ENCODE data around the gene TPPP.

The TPPP gene

GRCh38 chr5:664343-664993 lies 28.7 kb downstream of the TPPP start:
- no peak for TF ChIP-seq EZH2phosphoT487 (IDR thresholded peaks at IDR 0.05; ENCODE audit: low read depth)
- no peak for TF ChIP-seq CTCF (IDR thresholded peaks at IDR 0.05; ENCODE audit: low read depth, low read length)
- H2AFZ ChIP-seq (ENCODE audit: low read depth, low read length) = no peak overlapping the region
- H3K9ac ChIP-seq (ENCODE audit: low read length) = no peak overlapping the region
- H3K79me2 ChIP-seq (ENCODE audit: low read length) = no peaks in the 10 kb centered on the region
- no peaks in the 10 kb centered on the region for H4K20me1 ChIP-seq (ENCODE audit: insufficient read depth, low read length)
- H3K9me3 ChIP-seq (ENCODE audit: insufficient read depth, low read length) = no peaks in the 10 kb centered on the region
- H3K27ac ChIP-seq (ENCODE audit: low read length) = no peak overlapping the region
- H3K27me3 ChIP-seq (ENCODE audit: low read depth, low read length) = no peaks in the 10 kb centered on the region
- H3K4me1 ChIP-seq (ENCODE audit: low read length) = peaks cover 4% of the 10 kb centered on the region
- H3K4me3 ChIP-seq (ENCODE audit: low read length) = no peak overlapping the region
- no peak overlapping the region for H3K4me2 ChIP-seq (ENCODE audit: low read length)
- H3K36me3 ChIP-seq (replicated peaks; ENCODE audit: low read depth, low read length) = peaks cover 12% of the 10 kb centered on the region

- H3K9me3 ChIP-seq (ENCODE audit: insufficient read depth, low read length) = no peaks in the 10 kb centered on the region
- H3K79me2 ChIP-seq (ENCODE audit: low read length) = no peaks in the 10 kb centered on the region
- H2AFZ ChIP-seq (ENCODE audit: low read depth, low read length) = no peak overlapping the region
- H3K27me3 ChIP-seq (ENCODE audit: low read depth, low read length) = no peaks in the 10 kb centered on the region
- no peaks in the 10 kb centered on the region for H3K4me1 ChIP-seq (ENCODE audit: low read length)
- H3K4me3 ChIP-seq (ENCODE audit: low read length) = no peak overlapping the region
- TF ChIP-seq CTCF (IDR thresholded peaks at IDR 0.05; ENCODE audit: low read depth, low read length) (no peak), EZH2phosphoT487 (IDR thresholded peaks at IDR 0.05; ENCODE audit: low read depth) (no peak)
- H3K4me2 ChIP-seq (ENCODE audit: low read length) = no peak overlapping the region
- no peak overlapping the region for H3K9ac ChIP-seq (ENCODE audit: low read length)
- H4K20me1 ChIP-seq (ENCODE audit: insufficient read depth, low read length) = no peaks in the 10 kb centered on the region
- H3K36me3 ChIP-seq (replicated peaks; ENCODE audit: low read depth, low read length) = peaks cover 13% of the 10 kb centered on the region
- H3K27ac ChIP-seq (ENCODE audit: low read length) = no peak overlapping the region
Observed at GRCh38 chr5:663436-664342, 29.5 kb downstream of the TPPP start.

- TF ChIP-seq EZH2phosphoT487 (IDR thresholded peaks at IDR 0.05; ENCODE audit: low read depth) (no peak), CTCF (IDR thresholded peaks at IDR 0.05; ENCODE audit: low read depth, low read length) (no peak)
- Histone ChIP-seq H4K20me1 (ENCODE audit: insufficient read depth, low read length) (no peaks in the 10 kb centered on the region), H3K27me3 (ENCODE audit: low read depth, low read length) (no peaks in the 10 kb centered on the region), H3K36me3 (replicated peaks; ENCODE audit: low read depth, low read length) (peaks cover 14% of the 10 kb centered on the region), H3K4me1 (ENCODE audit: low read length) (no peaks in the 10 kb centered on the region), H3K4me3 (ENCODE audit: low read length) (no peak overlapping the region), H3K9me3 (ENCODE audit: insufficient read depth, low read length) (no peaks in the 10 kb centered on the region), H3K79me2 (ENCODE audit: low read length) (no peaks in the 10 kb centered on the region), H3K27ac (ENCODE audit: low read length) (no peak overlapping the region), H3K9ac (ENCODE audit: low read length) (no peak overlapping the region), H2AFZ (ENCODE audit: low read depth, low read length) (no peak overlapping the region), H3K4me2 (ENCODE audit: low read length) (no peak overlapping the region)
Observed at GRCh38 chr5:662751-663435, 30.3 kb downstream of the TPPP start.

Data from OCI-LY3 (cell line).